BJ (cell line): Measurements from ENCODE around the gene LARP1B. TPM values are rescaled to one million over a fixed set of nuclear protein-coding genes. Genes with fewer than 3 reads are reported as not detected.
"Not testable (repeated sequence)": the region's sequence is repeated elsewhere in the genome, so short reads cannot be mapped to it uniquely, and the experiment has no call there.

Source experiments
- CTCF ChIA-PET: fragments of 350-600 bp; formaldehyde crosslinking; extraction: SDS; loops from one replicate; lab custom pipeline; 2021; ENCODE audit warnings: antibody characterized with exemption, inconsistent platforms; lab: Yijun Ruan, JAX
- POLR2A ChIA-PET: fragments of 300-600 bp; sonication (Branson Sonifier 250); formaldehyde crosslinking; extraction: SDS; loops from one replicate; lab custom pipeline; 2021; ENCODE audit warnings: antibody characterized with exemption; lab: Charles Lee
- DNase-seq: peaks from one replicate; pipeline ENCODE4 v3.0.0-alpha.2; 2011; ENCODE audit warnings: low read depth
- H3K27me3 ChIP-seq: 2 replicates; pipeline ENCODE4 v1.6.0; 2011; ENCODE audit warnings: low read length; ENCODE audit not compliant: control insufficient read depth, insufficient read depth
- H3K36me3 ChIP-seq: 2 replicates; pipeline ENCODE4 v1.5.1; 2011; ENCODE audit warnings: low read length; ENCODE audit not compliant: control insufficient read depth, insufficient read depth
- H3K4me3 ChIP-seq: 2 replicates; pipeline ENCODE4 v1.5.1; 2011; ENCODE audit warnings: low read depth, mild to moderate bottlenecking, control low read depth, low read length
- polyA plus RNA-seq: library from polyadenylated mRNA; depleted of rRNA; stranded (reverse); fragments of >200 nt; gene quantifications from 2 replicates; pipeline ENCODE4 v1.2.3, GENCODE V29; 2011
- TF ChIP-seq, protein P1 (sequence below): IDR thresholded peaks from 2 replicates; pipeline ENCODE4 v1.5.1; 2011; ENCODE audit warnings: low read depth, mild to moderate bottlenecking, control low read depth, inconsistent platforms, low read length, moderate library complexity; ENCODE audit not compliant: insufficient read depth

LARP1B gene
- polyA plus RNA-seq, 1 experiment = 4.5 TPM

DNA sequence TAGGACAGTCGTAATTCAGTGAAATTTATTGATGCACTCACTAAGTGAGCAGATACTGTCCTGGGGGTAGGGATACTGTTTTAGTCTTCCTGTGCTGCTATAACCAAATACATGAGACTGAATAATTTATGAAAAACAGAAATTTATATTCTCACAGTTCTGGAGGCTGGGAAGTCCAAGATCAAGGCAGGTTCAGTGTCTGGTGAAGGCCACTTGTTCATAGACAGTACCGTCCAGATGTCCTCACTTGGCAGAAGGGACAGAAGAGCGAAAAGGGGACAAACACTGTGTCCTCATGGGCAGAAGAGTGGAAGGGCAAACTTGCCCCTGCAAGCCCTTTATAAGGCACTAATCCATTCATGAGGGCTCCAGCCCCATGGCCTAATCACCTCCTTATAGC, 180.9 kb downstream of the LARP1B start:
- Histone ChIP-seq H3K27me3 (no peaks in the 10 kb centered on the region), H3K36me3 (no peaks in the 10 kb centered on the region), H3K4me3 (no peak overlapping the region)
- DNase-seq = no peak
- TF ChIP-seq, protein P1, sequence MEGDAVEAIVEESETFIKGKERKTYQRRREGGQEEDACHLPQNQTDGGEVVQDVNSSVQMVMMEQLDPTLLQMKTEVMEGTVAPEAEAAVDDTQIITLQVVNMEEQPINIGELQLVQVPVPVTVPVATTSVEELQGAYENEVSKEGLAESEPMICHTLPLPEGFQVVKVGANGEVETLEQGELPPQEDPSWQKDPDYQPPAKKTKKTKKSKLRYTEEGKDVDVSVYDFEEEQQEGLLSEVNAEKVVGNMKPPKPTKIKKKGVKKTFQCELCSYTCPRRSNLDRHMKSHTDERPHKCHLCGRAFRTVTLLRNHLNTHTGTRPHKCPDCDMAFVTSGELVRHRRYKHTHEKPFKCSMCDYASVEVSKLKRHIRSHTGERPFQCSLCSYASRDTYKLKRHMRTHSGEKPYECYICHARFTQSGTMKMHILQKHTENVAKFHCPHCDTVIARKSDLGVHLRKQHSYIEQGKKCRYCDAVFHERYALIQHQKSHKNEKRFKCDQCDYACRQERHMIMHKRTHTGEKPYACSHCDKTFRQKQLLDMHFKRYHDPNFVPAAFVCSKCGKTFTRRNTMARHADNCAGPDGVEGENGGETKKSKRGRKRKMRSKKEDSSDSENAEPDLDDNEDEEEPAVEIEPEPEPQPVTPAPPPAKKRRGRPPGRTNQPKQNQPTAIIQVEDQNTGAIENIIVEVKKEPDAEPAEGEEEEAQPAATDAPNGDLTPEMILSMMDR = no peak
- CTCF ChIA-PET = interaction anchor here (0.7 kb wide), 1 partner anchor 14 kb away, joined by 3 read pairs; no protein-coding TSS in a partner anchor
- POLR2A ChIA-PET = interaction anchor here (0.5 to 1.4 kb wide), 5 partner anchors 16 to 182 kb away, joined by 3 to 5 read pairs (median 3); no protein-coding TSS in a partner anchor

DNA sequence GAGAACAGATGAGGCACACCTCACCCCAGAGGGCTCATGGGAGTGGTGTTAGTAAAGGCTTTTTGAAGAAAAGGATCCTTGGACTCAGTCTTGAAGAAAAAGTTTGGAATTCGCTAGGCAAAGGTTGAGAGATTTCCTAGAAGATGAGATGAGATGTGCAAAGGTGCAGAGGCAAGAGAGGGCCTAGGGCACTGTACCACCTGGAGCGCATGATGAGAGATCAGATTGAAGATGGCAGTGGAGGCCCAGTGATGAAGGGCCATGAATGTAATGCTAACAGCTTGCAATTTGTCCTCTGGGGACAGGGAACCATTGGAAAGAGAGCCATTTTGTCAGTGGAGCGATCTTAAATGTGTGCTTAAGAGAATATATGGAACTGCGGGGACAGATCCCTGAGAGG, 181.5 kb downstream of the LARP1B start:
- no peak for DNase-seq
- Histone ChIP-seq H3K27me3 (no peaks in the 10 kb centered on the region), H3K36me3 (no peaks in the 10 kb centered on the region), H3K4me3 (no peak overlapping the region)
- TF ChIP-seq, protein P1 = no peak
- ChIA-PET POLR2A (interaction anchor here (1.1 kb wide), 1 partner anchor 115 kb away, joined by 3 read pairs; no protein-coding TSS in a partner anchor), CTCF (no interaction called here)

DNA sequence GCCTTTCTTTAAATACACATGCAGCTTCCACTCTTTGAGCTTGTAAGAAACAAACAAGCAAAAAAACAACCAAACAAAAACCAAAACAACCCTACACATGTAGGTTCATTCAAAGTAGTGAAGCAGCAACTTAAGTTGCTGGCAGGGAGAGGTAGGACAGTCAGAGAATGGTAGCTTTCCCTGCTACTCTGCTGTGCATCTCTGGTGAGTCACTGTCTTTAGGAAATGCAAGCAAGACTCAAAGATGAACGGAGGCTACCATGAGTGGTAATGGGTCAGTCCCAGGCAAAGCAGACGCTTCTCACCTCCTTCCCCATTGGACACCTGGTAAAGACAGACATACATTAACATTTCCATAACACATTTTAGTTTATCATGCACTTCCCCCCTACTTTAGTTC, 183.3 kb downstream of the LARP1B start:
- CTCF ChIA-PET = no interaction called here
- Histone ChIP-seq H3K36me3 (no peaks in the 10 kb centered on the region), H3K4me3 (no peak overlapping the region), H3K27me3 (no peaks in the 10 kb centered on the region)
- TF ChIP-seq, protein P1 = no peak
- DNase-seq = no peak
- POLR2A ChIA-PET = no interaction called here

DNA sequence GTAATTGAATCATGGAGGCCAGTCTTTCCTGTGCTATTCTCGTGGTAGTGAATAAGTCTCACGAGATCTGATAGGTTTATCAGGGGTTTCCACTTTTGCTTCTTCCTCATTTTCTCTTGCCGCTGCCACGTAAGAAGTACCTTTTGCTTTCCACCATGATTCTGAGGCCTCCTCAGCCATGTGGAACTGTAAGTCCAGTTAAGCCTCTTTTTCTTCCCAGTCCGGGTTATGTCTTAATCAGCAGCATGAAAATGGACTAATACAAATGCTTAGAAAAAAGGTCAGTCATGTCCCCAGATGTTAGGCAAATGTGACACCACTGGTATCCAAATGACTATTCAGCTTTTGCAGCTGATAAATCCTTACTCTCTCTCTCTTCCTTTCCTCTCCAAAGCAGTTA, 184.3 kb downstream of the LARP1B start:
- POLR2A ChIA-PET, H3K27me3 ChIP-seq, H3K36me3 ChIP-seq, CTCF ChIA-PET, DNase-seq, H3K4me3 ChIP-seq: not testable (repeated sequence)

DNA sequence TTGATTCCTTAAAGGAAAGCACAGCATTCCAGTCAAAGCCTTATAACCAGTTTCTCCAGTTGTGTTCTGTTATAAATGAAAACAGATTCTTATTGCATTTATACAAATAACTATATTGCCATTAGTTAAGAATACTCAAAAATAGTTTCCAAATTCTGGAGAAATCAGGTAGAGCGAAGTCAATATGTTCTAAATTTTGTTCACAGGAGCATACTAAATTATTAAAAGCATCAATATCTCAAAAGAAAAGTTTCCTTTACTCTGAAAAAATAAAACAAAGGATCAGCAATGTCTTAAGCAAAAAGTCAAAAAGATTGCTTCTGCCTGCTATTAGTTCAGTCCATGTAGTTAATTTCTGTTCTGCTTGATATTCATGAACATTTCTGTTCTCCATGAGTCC, 186.8 kb downstream of the LARP1B start:
- H3K27me3 ChIP-seq = no peaks in the 10 kb centered on the region
- no peaks in the 10 kb centered on the region for H3K36me3 ChIP-seq
- DNase-seq = no peak
- ChIA-PET POLR2A (no interaction called here), CTCF (no interaction called here)
- H3K4me3 ChIP-seq = no peak overlapping the region
- TF ChIP-seq, protein P1 = no peak
